Skeletal muscle satellite cell (primary cell): ENCODE measurements around the gene MMAB.

ENCODE experiments used
- H3K27me3 ChIP-seq: 2 replicates; pipeline ENCODE4 v1.7.0; 2013; ENCODE audit warnings: low read length; ENCODE audit not compliant: control insufficient read depth, insufficient read depth
- H3K36me3 ChIP-seq: 2 replicates; pipeline ENCODE4 v1.7.0; 2013; ENCODE audit warnings: mild to moderate bottlenecking, control low read depth, low read length; ENCODE audit not compliant: insufficient read depth
- H3K4me1 ChIP-seq: 2 replicates; pipeline ENCODE4 v1.7.0; 2013; ENCODE audit warnings: low read length; ENCODE audit not compliant: control insufficient read depth, insufficient read depth
- H3K4me2 ChIP-seq: 2 replicates; pipeline ENCODE4 v1.7.0; 2013; ENCODE audit warnings: mild to moderate bottlenecking, low read length
- H3K4me3 ChIP-seq: 2 replicates; pipeline ENCODE4 v1.7.0; 2013; ENCODE audit warnings: low read length
- H3K9ac ChIP-seq: 2 replicates; pipeline ENCODE4 v1.7.0; 2013; ENCODE audit warnings: mild to moderate bottlenecking, low read depth, low read length, moderate library complexity
- H3K9me3 ChIP-seq: replicated peaks from 2 replicates; pipeline ENCODE4 v1.7.0; 2013; ENCODE audit warnings: mild to moderate bottlenecking, control low read depth, low read length

The MMAB gene

GRCh38 chr12:109555431-109556315 lies 17.6 kb downstream of the MMAB start:
- no peak overlapping the region for H3K9ac ChIP-seq
- no peaks in the 10 kb centered on the region for H3K9me3 ChIP-seq
- no peaks in the 10 kb centered on the region for H3K36me3 ChIP-seq
- no peaks in the 10 kb centered on the region for H3K4me1 ChIP-seq
- no peak overlapping the region for H3K4me3 ChIP-seq
- H3K4me2 ChIP-seq, result no peak overlapping the region
- H3K27me3 ChIP-seq, result peaks cover 36% of the 10 kb centered on the region

GRCh38 chr12:109554761-109555160 lies 18.5 kb downstream of the MMAB start:
- H3K4me3 ChIP-seq, result no peak overlapping the region
- H3K9ac ChIP-seq, result no peak overlapping the region
- H3K9me3 ChIP-seq, result no peaks in the 10 kb centered on the region
- no peaks in the 10 kb centered on the region for H3K36me3 ChIP-seq
- no peak overlapping the region for H3K4me2 ChIP-seq
- H3K4me1 ChIP-seq, result no peaks in the 10 kb centered on the region
- peaks cover 45% of the 10 kb centered on the region for H3K27me3 ChIP-seq

- Histone ChIP-seq H3K27me3 (peaks cover 53% of the 10 kb centered on the region), H3K4me1 (no peaks in the 10 kb centered on the region), H3K9ac (no peak overlapping the region), H3K4me2 (no peak overlapping the region), H3K4me3 (no peak overlapping the region), H3K36me3 (no peaks in the 10 kb centered on the region), H3K9me3 (no peaks in the 10 kb centered on the region)
Measured at GRCh38 chr12:109553906-109554500, 19.3 kb downstream of the MMAB start.

GRCh38 chr12:109553483-109553882 lies 19.8 kb downstream of the MMAB start:
- no peaks in the 10 kb centered on the region for H3K36me3 ChIP-seq

GRCh38 chr12:109552971-109553370 lies 20.3 kb downstream of the MMAB start:
- H3K4me2 ChIP-seq, result no peak overlapping the region
- H3K27me3 ChIP-seq, result peaks cover 63% of the 10 kb centered on the region
- no peak overlapping the region for H3K9ac ChIP-seq
- no peaks in the 10 kb centered on the region for H3K4me1 ChIP-seq
- no peaks in the 10 kb centered on the region for H3K36me3 ChIP-seq
- H3K4me3 ChIP-seq, result no peak overlapping the region
- H3K9me3 ChIP-seq, result no peaks in the 10 kb centered on the region

More at GRCh38 chr12:109553483-109553882, 19.8 kb downstream of the MMAB start:
- H3K9me3 ChIP-seq, result no peaks in the 10 kb centered on the region
- H3K27me3 ChIP-seq, result peaks cover 58% of the 10 kb centered on the region
- H3K9ac ChIP-seq, result no peak overlapping the region
- no peak overlapping the region for H3K4me3 ChIP-seq
- H3K4me1 ChIP-seq, result no peaks in the 10 kb centered on the region
- H3K4me2 ChIP-seq, result no peak overlapping the region

GRCh38 chr12:109551108-109551507 lies 22.2 kb downstream of the MMAB start:
- Histone ChIP-seq H3K36me3 (no peaks in the 10 kb centered on the region), H3K9me3 (no peaks in the 10 kb centered on the region), H3K4me3 (no peak overlapping the region), H3K4me2 (no peak overlapping the region), H3K9ac (no peak overlapping the region), H3K27me3 (peaks cover 73% of the 10 kb centered on the region), H3K4me1 (no peaks in the 10 kb centered on the region)

GRCh38 chr12:109550281-109550680 lies 23.0 kb downstream of the MMAB start:
- Histone ChIP-seq H3K9me3 (no peaks in the 10 kb centered on the region), H3K36me3 (no peaks in the 10 kb centered on the region), H3K27me3 (peaks cover 73% of the 10 kb centered on the region), H3K4me2 (no peak overlapping the region), H3K4me1 (peaks cover 6% of the 10 kb centered on the region), H3K9ac (no peak overlapping the region), H3K4me3 (no peak overlapping the region)

GRCh38 chr12:109549613-109550270 lies 23.6 kb downstream of the MMAB start:
- no peaks in the 10 kb centered on the region for H3K36me3 ChIP-seq
- peaks cover 12% of the 10 kb centered on the region for H3K4me1 ChIP-seq
- no peaks in the 10 kb centered on the region for H3K9me3 ChIP-seq
- H3K4me2 ChIP-seq, result no peak overlapping the region
- H3K4me3 ChIP-seq, result no peak overlapping the region
- H3K9ac ChIP-seq, result no peak overlapping the region
- H3K27me3 ChIP-seq, result peaks cover 71% of the 10 kb centered on the region

- H3K4me3 ChIP-seq, result no peak overlapping the region
- no peak overlapping the region for H3K9ac ChIP-seq
- peaks cover 18% of the 10 kb centered on the region for H3K4me1 ChIP-seq
- H3K9me3 ChIP-seq, result no peaks in the 10 kb centered on the region
- peaks cover 56% of the 10 kb centered on the region for H3K27me3 ChIP-seq
- H3K4me2 ChIP-seq, result no peak overlapping the region
- H3K36me3 ChIP-seq, result no peaks in the 10 kb centered on the region
Measured at GRCh38 chr12:109548258-109548657, 25.0 kb downstream of the MMAB start.

- H3K36me3 ChIP-seq, result no peaks in the 10 kb centered on the region
- no peak overlapping the region for H3K4me2 ChIP-seq
- peaks cover 28% of the 10 kb centered on the region for H3K4me1 ChIP-seq
- no peak overlapping the region for H3K9ac ChIP-seq
- peaks cover 47% of the 10 kb centered on the region for H3K27me3 ChIP-seq
- H3K4me3 ChIP-seq, result no peak overlapping the region
- H3K9me3 ChIP-seq, result no peaks in the 10 kb centered on the region
Measured at GRCh38 chr12:109547286-109547685, 26.0 kb downstream of the MMAB start.

- Histone ChIP-seq H3K4me3 (no peak overlapping the region), H3K27me3 (peaks cover 38% of the 10 kb centered on the region), H3K9ac (peak overlapping the region; percentile 4), H3K4me2 (no peak overlapping the region), H3K4me1 (peaks cover 43% of the 10 kb centered on the region), H3K9me3 (no peaks in the 10 kb centered on the region), H3K36me3 (no peaks in the 10 kb centered on the region)
Measured at GRCh38 chr12:109545826-109546225, 27.5 kb downstream of the MMAB start.
